Measurements from ENCODE around the gene SLC22A17. TPM values are rescaled to one million over a fixed set of nuclear protein-coding genes. Genes with fewer than 3 reads are reported as not detected.

SLC22A17 gene
- total and polyA plus RNA-seq, 2 experiments from 2014 or later = 44.4 to 62.9 TPM

DNA sequence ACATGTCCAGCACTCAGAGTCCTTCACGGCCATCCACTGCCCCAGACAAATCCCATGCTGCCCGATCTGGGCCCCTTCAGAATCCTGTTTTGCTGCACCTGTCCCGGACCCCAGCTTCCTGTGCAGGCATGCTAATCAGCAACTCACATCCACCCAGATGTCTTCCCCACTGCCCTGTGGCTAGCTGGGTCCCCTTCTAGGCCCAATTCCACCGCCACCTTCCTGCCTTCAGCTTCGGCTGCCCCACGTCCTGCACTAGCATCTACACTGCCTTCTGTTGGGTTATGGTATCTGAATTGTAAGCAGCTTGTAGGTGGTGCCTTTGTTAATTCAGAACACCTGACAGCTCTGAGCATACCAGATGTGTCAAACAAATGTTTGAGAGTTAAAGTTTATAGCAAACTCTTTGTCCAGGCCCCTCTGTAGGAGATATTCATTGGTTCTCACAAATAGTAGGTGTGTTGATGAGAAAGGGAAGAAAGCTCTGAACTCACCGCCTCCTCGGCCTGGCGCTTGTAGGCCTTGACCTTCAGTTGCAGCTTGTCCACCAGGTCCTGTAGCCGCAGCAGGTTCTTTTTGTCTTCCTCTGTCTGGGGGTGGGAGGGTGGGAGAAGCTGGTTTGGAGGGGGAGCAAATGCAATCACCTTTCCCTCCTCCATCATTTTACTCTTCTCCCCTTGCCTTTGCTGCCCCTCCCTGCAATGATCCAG, 30.2 kb upstream of the SLC22A17 start:
- Histone ChIP-seq H2AFZ (no peak overlapping the region), H3K27ac (no peak overlapping the region), H3K9me2 (replicated peaks; ENCODE audit: insufficient read depth) (no peaks in the 10 kb centered on the region), H3K27me3 (no peaks in the 10 kb centered on the region), H4K20me1 (ENCODE audit: insufficient read depth, poor library complexity, severe bottlenecking) (no peaks in the 10 kb centered on the region), H3K4me3 (no peak overlapping the region), H3K36me3 (replicated peaks; ENCODE audit: insufficient read depth, low read depth) (no peaks in the 10 kb centered on the region), H3K79me2 (no peaks in the 10 kb centered on the region), H3K4me2 (no peak overlapping the region), H3K9me3 (ENCODE audit: low read depth) (no peaks in the 10 kb centered on the region), H3K4me1 (ENCODE audit: insufficient read depth) (no peaks in the 10 kb centered on the region)
- 85% methylated on average over 10 of the region's 10 CpGs for WGBS (ENCODE audit: low lambda C conversion rate, missing lambda C conversion rate)
- no peak for DNase-seq (ENCODE audit: low spot score)
- TF ChIP-seq EZH2 (IDR thresholded peaks at IDR 0.05; ENCODE audit: borderline replicate concordance) (no peak), EZH2phosphoT487 (IDR thresholded peaks at IDR 0.05; ENCODE audit: low read depth, severe bottlenecking, unreplicated experiment) (no peak)
- TF ChIP-seq, protein P1, sequence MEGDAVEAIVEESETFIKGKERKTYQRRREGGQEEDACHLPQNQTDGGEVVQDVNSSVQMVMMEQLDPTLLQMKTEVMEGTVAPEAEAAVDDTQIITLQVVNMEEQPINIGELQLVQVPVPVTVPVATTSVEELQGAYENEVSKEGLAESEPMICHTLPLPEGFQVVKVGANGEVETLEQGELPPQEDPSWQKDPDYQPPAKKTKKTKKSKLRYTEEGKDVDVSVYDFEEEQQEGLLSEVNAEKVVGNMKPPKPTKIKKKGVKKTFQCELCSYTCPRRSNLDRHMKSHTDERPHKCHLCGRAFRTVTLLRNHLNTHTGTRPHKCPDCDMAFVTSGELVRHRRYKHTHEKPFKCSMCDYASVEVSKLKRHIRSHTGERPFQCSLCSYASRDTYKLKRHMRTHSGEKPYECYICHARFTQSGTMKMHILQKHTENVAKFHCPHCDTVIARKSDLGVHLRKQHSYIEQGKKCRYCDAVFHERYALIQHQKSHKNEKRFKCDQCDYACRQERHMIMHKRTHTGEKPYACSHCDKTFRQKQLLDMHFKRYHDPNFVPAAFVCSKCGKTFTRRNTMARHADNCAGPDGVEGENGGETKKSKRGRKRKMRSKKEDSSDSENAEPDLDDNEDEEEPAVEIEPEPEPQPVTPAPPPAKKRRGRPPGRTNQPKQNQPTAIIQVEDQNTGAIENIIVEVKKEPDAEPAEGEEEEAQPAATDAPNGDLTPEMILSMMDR (IDR thresholded peaks at IDR 0.05; ENCODE audit: poor library complexity) = no peak

DNA sequence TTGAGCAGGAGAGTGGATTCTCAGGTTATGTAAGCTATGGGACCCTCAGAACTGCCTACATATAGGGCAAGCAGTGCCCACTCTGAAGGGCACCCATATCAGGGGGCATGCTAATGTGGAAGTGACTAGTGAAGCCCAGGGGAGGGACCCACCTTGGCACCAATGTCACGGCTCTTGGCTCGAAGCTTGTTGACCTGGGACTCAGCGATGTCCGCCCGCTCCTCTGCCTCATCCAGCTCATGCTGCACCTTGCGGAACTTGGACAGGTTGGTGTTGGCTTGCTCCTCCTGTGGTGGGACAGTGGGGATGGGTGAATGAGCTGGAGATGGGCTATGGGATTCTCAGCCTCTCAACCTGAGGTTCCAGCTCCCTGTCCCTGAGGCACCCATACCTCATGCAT, 29.6 kb upstream of the SLC22A17 start:
- H4K20me1 ChIP-seq (ENCODE audit: insufficient read depth, poor library complexity, severe bottlenecking) = no peaks in the 10 kb centered on the region
- H3K27me3 ChIP-seq = no peaks in the 10 kb centered on the region
- H3K36me3 ChIP-seq (replicated peaks; ENCODE audit: insufficient read depth, low read depth) = no peaks in the 10 kb centered on the region
- no peak overlapping the region for H3K4me2 ChIP-seq
- H3K9me3 ChIP-seq (ENCODE audit: low read depth) = no peaks in the 10 kb centered on the region
- no peak for DNase-seq (ENCODE audit: low spot score)
- H3K4me1 ChIP-seq (ENCODE audit: insufficient read depth) = no peaks in the 10 kb centered on the region
- no peak overlapping the region for H3K4me3 ChIP-seq
- no peaks in the 10 kb centered on the region for H3K9me2 ChIP-seq (replicated peaks; ENCODE audit: insufficient read depth)
- no peaks in the 10 kb centered on the region for H3K79me2 ChIP-seq
- H3K27ac ChIP-seq = no peak overlapping the region
- TF ChIP-seq, protein P1 (IDR thresholded peaks at IDR 0.05; ENCODE audit: poor library complexity) = no peak
- TF ChIP-seq EZH2 (IDR thresholded peaks at IDR 0.05; ENCODE audit: borderline replicate concordance) = no peak
- TF ChIP-seq EZH2phosphoT487 (IDR thresholded peaks at IDR 0.05; ENCODE audit: low read depth, severe bottlenecking, unreplicated experiment) = no peak
- no peak overlapping the region for H2AFZ ChIP-seq
- WGBS (ENCODE audit: low lambda C conversion rate, missing lambda C conversion rate) = 98% methylated on average over 6 of the region's 6 CpGs

DNA sequence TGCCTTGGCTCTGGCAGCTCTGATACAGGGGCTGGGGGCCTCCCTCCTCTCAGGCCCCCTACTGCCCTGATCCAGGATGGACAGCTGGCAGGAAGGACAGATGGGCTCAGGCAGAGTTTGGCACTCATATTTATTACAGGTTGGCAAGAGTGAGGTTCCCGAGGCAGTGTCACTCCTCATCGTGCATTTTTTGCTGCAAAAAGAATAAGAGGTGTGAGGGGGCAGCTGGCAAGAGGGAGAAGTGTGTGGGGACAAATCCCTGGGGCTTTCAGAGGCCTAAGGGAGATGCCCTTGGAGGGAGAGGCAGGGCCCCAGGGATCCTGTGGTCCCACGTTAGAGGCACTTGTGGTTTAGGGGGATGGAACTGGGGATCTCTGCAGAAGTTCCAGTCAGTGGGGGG, 29.2 kb upstream of the SLC22A17 start:
- no peaks in the 10 kb centered on the region for H3K9me3 ChIP-seq (ENCODE audit: low read depth)
- no peak overlapping the region for H3K4me2 ChIP-seq
- no peaks in the 10 kb centered on the region for H4K20me1 ChIP-seq (ENCODE audit: insufficient read depth, poor library complexity, severe bottlenecking)
- WGBS (ENCODE audit: low lambda C conversion rate, missing lambda C conversion rate) = 87% methylated on average over 3 of the region's 3 CpGs
- no peak for TF ChIP-seq EZH2 (IDR thresholded peaks at IDR 0.05; ENCODE audit: borderline replicate concordance)
- no peak for TF ChIP-seq EZH2phosphoT487 (IDR thresholded peaks at IDR 0.05; ENCODE audit: low read depth, severe bottlenecking, unreplicated experiment)
- TF ChIP-seq, protein P1 (IDR thresholded peaks at IDR 0.05; ENCODE audit: poor library complexity) = no peak
- no peaks in the 10 kb centered on the region for H3K36me3 ChIP-seq (replicated peaks; ENCODE audit: insufficient read depth, low read depth)
- H2AFZ ChIP-seq = no peak overlapping the region
- H3K4me3 ChIP-seq = no peak overlapping the region
- H3K4me1 ChIP-seq (ENCODE audit: insufficient read depth) = no peaks in the 10 kb centered on the region
- no peak for DNase-seq (ENCODE audit: low spot score)
- H3K9me2 ChIP-seq (replicated peaks; ENCODE audit: insufficient read depth) = no peaks in the 10 kb centered on the region
- no peaks in the 10 kb centered on the region for H3K79me2 ChIP-seq
- H3K27me3 ChIP-seq = no peaks in the 10 kb centered on the region
- H3K27ac ChIP-seq = no peak overlapping the region

Data from hepatocyte (in vitro differentiated cells).